Activated T-helper 2 cell treated with anti-CD3 and anti-CD28 coated beads, Interferon-gamma antibody, Interleukin-2, Interleukin-4, amounts not matched to agents 10 μg/mL and 5 μg/mL and 100 μg/mL, durations not matched to agents 14 hours and 24 hours and 36 hours (primary cell): ENCODE data around the gene HCLS1. TPM values are rescaled to one million over a fixed set of nuclear protein-coding genes. Genes with fewer than 3 reads are reported as not detected.

ENCODE experiments used
- DNase-seq: peaks from one replicate; pipeline ENCODE4 v3.0.0; 2021; ENCODE audit warnings: low spot score
- H3K27ac Mint-ChIP-seq: one replicate; pipeline ENCODE4 v1.8.0; 2021; ENCODE audit warnings: mixed read lengths
- H3K27me3 Mint-ChIP-seq: one replicate; pipeline ENCODE4 v1.8.0; 2021; ENCODE audit warnings: low read depth, mixed read lengths
- H3K36me3 Mint-ChIP-seq: one replicate; pipeline ENCODE4 v1.8.0; 2021; ENCODE audit warnings: low read depth, mixed read lengths
- H3K4me1 Mint-ChIP-seq: one replicate; pipeline ENCODE4 v1.8.0; 2021; ENCODE audit warnings: low read depth, mixed read lengths
- H3K4me3 Mint-ChIP-seq: one replicate; pipeline ENCODE4 v1.8.0; 2021; ENCODE audit warnings: low read depth, mild to moderate bottlenecking, moderate library complexity, mixed read lengths
- H3K9me3 Mint-ChIP-seq: one replicate; pipeline ENCODE4 v1.8.0; 2021; ENCODE audit warnings: mixed read lengths
- intact Hi-C: fragments of 100-400 bp; cut with micrococcal nuclease; formaldehyde crosslinking; loops from one replicate; pipeline ENCODE4 v1.15.1; 2023
- total RNA-seq: library from RNA; stranded (reverse); gene quantifications from 2 replicates; pipeline ENCODE4 v1.2.3, GENCODE V29; 2022

HCLS1 gene
- total RNA-seq, 1 donor from 2014 or later = 243 TPM

DNA sequence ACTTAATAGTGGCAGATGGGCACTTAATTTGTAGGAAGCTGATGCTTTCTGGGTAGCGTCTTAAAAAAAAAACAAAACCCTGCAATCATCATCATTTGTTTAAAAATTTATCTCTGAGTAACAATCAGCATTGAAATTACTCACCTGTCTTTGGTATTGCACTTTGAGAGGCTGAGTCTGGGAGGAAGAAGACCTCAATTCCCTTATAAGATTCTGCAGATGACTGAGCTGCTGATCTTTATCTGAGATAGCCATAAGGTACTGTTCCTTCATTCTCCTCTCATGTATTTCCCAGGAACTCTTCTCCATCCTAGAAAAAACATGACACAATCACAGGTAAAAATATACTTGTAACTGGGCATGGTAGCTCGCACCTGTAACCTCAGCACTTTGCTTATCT, 16.4 kb upstream of the HCLS1 start:
- H3K27me3 Mint-ChIP-seq = no peaks in the 10 kb centered on the region
- no peaks in the 10 kb centered on the region for H3K9me3 Mint-ChIP-seq
- H3K4me3 Mint-ChIP-seq = no peak overlapping the region
- H3K36me3 Mint-ChIP-seq = peaks cover 77% of the 10 kb centered on the region
- H3K4me1 Mint-ChIP-seq = peaks cover 14% of the 10 kb centered on the region
- H3K27ac Mint-ChIP-seq = no peak overlapping the region
- DNase-seq = no peak
- intact Hi-C loops = no loop called here

DNA sequence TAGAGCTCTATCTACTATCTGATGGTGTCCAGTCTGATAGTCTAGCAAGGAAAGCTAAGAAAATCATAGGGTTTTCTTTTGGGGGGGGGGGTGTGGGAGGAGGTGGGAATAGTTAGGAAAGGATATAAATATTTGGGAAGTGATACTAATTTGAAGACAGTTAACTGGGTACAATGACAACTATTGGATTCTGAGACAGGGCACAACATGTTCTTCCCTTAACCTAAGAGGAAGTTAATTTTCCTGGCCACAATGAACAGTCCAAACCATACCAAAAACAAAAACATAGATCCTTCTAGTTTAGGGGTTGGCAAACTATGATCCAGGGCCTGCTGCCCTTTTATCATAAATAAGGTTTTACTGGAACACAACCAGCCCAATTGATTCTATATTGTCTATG, 10.0 kb upstream of the HCLS1 start:
- Mint-ChIP-seq H3K9me3 (no peaks in the 10 kb centered on the region), H3K4me1 (no peaks in the 10 kb centered on the region), H3K27me3 (no peaks in the 10 kb centered on the region), H3K36me3 (peaks cover 61% of the 10 kb centered on the region), H3K27ac (no peak overlapping the region), H3K4me3 (no peak overlapping the region)
- DNase-seq = no peak
- intact Hi-C loops = no loop called here

GRCh38 chr3:121667333-121667732, 6.6 kb upstream of the HCLS1 start:
- no peak overlapping the region for H3K27ac Mint-ChIP-seq
- intact Hi-C loops = no loop called here
- H3K36me3 Mint-ChIP-seq = peaks cover 63% of the 10 kb centered on the region

GRCh38 chr3:121665488-121665887, 4.8 kb upstream of the HCLS1 start:
- peaks cover 69% of the 10 kb centered on the region for H3K36me3 Mint-ChIP-seq
- peaks cover 4% of the 10 kb centered on the region for H3K9me3 Mint-ChIP-seq
- intact Hi-C loops = no loop called here
- H3K4me1 Mint-ChIP-seq = peaks cover 9% of the 10 kb centered on the region
- H3K27me3 Mint-ChIP-seq = no peaks in the 10 kb centered on the region
- H3K27ac Mint-ChIP-seq = no peak overlapping the region
- no peak for DNase-seq
- no peak overlapping the region for H3K4me3 Mint-ChIP-seq

More at GRCh38 chr3:121667333-121667732, 6.6 kb upstream of the HCLS1 start:
- Mint-ChIP-seq H3K4me3 (no peak overlapping the region), H3K9me3 (no peaks in the 10 kb centered on the region), H3K27me3 (no peaks in the 10 kb centered on the region), H3K4me1 (no peaks in the 10 kb centered on the region)
- DNase-seq = no peak

DNA sequence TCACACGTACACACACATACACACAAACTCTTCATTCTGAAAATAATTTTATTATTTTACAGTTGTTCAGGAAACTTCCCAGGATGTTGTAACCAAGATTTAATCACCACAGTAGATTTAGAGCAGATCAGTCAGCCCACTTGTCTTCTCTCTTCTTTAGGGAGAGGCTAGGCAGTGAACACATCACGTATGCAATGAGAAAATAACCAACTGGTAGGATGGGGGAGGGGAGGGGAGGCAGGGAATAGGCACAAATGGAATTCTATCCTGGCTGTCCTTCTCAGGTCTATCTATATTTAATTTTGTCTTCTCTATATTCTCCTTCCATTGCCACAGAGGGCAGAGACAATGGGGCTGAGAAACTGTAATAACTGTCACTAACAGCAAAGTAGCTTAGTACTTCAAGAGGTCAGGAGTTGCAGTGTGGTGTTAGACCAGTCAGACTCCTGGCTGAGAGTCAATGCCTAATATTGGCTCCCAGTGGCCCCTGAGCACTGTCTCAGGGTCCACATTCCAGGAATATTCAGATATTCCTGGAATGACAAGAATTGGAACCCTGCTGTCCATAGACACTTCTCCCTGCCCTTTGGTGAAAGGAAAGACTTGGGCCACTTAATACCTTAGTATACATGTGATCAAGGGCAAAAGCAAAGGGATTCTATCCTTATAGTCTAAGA, 2.6 kb upstream of the HCLS1 start:
- peaks cover 22% of the 10 kb centered on the region for H3K4me1 Mint-ChIP-seq
- intact Hi-C loops = no loop called here
- peaks cover 72% of the 10 kb centered on the region for H3K36me3 Mint-ChIP-seq
- H3K27ac Mint-ChIP-seq = no peak overlapping the region
- no peak for DNase-seq
- peaks cover 4% of the 10 kb centered on the region for H3K9me3 Mint-ChIP-seq
- H3K4me3 Mint-ChIP-seq = no peak overlapping the region
- H3K27me3 Mint-ChIP-seq = no peaks in the 10 kb centered on the region

- Mint-ChIP-seq H3K36me3 (peaks cover 73% of the 10 kb centered on the region), H3K4me1 (peaks cover 28% of the 10 kb centered on the region), H3K27ac (no peak overlapping the region), H3K4me3 (no peak overlapping the region), H3K9me3 (peaks cover 4% of the 10 kb centered on the region), H3K27me3 (no peaks in the 10 kb centered on the region)
- intact Hi-C loops = no loop called here
- no peak for DNase-seq
Measured at GRCh38 chr3:121662742-121663141, 2.0 kb upstream of the HCLS1 start.

- Mint-ChIP-seq H3K4me3 (peak overlapping the region; percentile 97), H3K9me3 (peaks cover 4% of the 10 kb centered on the region), H3K4me1 (peaks cover 40% of the 10 kb centered on the region), H3K27ac (peak overlapping the region; percentile 99), H3K27me3 (no peaks in the 10 kb centered on the region), H3K36me3 (peaks cover 82% of the 10 kb centered on the region)
- intact Hi-C loops = loop anchor here (2.0 kb wide), 1 partner anchor 115 kb away; no protein-coding TSS in a partner anchor
- no peak for DNase-seq
Measured at GRCh38 chr3:121661376-121661775, 673 bp upstream of the HCLS1 start.

DNA sequence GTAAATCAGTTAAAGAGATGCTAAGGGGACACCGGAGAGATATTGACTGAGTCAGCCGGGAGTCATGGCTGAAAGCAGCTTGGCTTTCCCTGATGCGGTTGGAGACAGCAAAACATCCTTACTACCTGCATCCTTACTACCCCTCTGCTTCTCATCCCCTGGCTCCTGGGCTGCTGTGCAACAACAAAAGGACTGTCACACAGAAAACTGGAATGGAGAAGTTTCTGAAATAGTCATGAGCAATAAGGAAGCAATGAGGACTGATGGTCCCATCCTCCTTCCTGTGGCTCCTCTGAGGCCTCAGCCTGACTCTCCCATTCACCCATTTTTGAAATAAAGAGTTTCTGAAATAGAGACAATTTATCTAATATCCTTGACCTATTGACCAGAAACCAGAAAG, 1.1 kb downstream of the HCLS1 start:
- no peaks in the 10 kb centered on the region for H3K27me3 Mint-ChIP-seq

DNA sequence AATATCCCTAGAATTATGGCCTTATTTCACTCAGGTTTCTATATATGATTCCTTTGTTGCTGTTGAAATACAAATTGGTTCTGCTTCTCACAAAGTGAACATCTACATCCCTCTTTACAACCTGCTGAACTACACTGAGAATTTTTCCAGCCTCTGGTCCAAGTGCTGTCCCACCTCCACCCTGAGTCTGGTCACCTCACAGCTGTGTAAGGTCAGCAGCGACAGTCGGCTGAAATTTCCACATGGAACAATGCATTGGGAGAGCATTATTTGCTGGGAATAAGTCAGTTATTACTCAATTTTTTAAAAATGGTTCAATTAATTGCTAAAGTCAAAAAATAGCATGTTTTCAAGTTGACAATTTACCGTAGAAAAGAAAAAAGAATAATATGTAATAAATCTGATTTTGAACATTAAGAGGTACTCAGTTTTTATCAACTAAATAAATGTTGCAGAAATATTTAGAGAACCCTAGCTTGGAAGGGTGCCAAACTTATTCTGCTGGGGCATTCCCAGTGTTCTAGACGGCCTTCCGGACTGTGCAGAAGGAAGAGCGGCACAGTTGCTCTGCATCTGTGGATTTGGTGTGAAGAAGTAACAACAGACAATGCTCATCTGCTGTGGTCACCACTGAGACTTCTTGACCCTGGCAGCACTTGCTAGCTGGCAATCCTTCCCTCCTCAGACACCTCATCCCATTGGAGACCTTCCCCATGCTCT, 1.8 kb downstream of the HCLS1 start:
- Mint-ChIP-seq H3K27ac (peak overlapping the region; percentile 99), H3K4me1 (peaks cover 60% of the 10 kb centered on the region), H3K4me3 (peak overlapping the region; percentile 97), H3K27me3 (no peaks in the 10 kb centered on the region), H3K36me3 (peaks cover 83% of the 10 kb centered on the region), H3K9me3 (peaks cover 4% of the 10 kb centered on the region)
- intact Hi-C loops = loop anchor here (10.0 kb wide), 1 partner anchor 436 kb away; no protein-coding TSS in a partner anchor
- DNase-seq = no peak

More for the DNA sequence above, 1.1 kb downstream of the HCLS1 start:
- Mint-ChIP-seq H3K9me3 (peaks cover 4% of the 10 kb centered on the region), H3K4me3 (peak overlapping the region; percentile 97), H3K36me3 (peaks cover 84% of the 10 kb centered on the region), H3K4me1 (peaks cover 53% of the 10 kb centered on the region), H3K27ac (peak overlapping the region; percentile 99)
- DNase-seq = no peak
- intact Hi-C loops = loop anchor here (10.0 kb wide), 1 partner anchor 435 kb away; no protein-coding TSS in a partner anchor

DNA sequence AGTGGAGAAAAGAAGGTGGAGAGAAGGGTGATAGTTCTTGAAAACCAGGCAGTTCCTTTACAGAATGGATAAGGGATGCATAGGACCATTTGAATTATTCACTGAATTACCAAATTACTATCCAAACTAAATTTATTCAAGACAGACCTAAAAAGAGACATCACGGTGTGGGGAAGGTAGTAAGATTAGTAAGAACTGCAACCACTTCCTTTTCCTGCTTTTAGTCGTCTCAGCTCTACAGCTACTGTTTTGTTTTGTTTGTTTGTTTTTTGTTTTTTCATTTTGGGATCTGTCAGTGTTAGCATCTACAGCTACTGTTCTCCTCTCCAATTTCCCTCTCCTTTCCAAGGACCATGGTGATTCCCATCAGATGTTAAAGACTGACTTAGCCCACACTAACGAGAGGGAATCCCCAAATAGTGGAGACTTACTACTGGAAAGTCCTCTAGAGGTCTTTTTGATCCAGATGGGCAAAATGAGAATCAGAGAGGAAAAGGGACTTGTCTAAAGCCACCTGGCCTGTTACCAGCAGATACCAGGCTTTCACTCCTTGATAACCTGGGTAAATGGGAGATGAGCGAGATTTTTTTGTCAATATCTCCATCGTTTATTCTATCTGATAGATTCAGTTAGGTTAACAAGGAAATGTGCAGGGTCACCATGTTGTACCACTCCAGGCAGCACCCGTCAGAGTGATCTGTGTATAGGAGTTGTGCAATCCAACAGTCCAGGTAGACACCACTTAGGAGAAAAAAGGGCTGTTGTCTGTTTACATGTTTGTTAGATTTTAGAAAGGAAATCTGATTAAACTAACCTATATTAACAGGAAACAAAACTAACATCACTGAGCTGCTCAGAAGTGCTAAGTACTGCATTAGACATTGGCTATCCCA, 6.0 kb downstream of the HCLS1 start:
- Mint-ChIP-seq H3K4me1 (peaks cover 68% of the 10 kb centered on the region), H3K27me3 (no peaks in the 10 kb centered on the region), H3K4me3 (peak overlapping the region; percentile 39), H3K9me3 (peaks cover 5% of the 10 kb centered on the region), H3K27ac (peak overlapping the region; percentile 83), H3K36me3 (peaks cover 90% of the 10 kb centered on the region)
- no peak for DNase-seq
- intact Hi-C loops = loop anchor here (5.0 to 10.0 kb wide), 3 partner anchors 38 to 440 kb away; partner anchors contain the start of genes EAF2 and IQCB1

DNA sequence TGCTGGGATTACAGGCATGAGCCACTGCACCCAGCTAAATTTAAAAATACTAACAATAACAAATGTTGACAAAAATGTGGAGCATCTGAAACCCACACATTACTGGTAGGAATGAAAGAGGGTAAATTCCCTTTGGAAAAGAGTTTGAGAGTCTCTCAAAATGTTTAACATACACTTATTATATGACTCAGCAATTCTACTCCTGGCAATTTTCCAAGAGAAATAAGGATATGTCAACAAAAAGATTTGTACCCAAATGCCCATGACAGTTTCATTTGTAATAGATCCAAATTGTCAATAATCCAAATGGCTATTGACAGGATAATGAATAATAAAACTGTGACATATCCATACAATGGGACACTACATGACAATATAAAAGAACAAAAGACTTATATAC, 9.0 kb downstream of the HCLS1 start:
- Mint-ChIP-seq H3K9me3 (peaks cover 5% of the 10 kb centered on the region), H3K27me3 (no peaks in the 10 kb centered on the region), H3K4me1 (peaks cover 43% of the 10 kb centered on the region), H3K36me3 (peaks cover 81% of the 10 kb centered on the region), H3K27ac (no peak overlapping the region), H3K4me3 (no peak overlapping the region)
- intact Hi-C loops = loop anchor here (5.0 to 10.0 kb wide), 3 partner anchors 41 to 443 kb away; partner anchors contain the start of genes EAF2 and IQCB1
- no peak for DNase-seq

DNA sequence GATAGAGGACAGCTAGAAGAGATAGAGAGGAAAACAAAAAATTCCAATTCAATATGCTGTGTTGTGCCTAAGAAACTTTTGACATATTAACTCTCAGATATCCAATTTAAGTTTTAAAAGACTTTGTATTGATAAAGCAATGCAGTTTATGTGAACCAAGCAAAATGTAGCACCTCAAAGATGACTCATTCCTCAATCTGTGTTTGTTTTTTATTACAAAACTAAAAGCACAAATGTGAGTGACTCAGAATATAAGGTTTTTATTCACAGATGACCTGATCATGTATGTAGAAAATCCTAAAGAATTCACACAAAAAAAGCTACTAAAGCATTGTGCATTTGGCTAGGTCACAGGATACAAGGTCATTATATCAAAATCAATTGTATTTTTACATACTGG, 11.1 kb downstream of the HCLS1 start:
- Mint-ChIP-seq H3K9me3 (peaks cover 5% of the 10 kb centered on the region), H3K36me3 (peaks cover 74% of the 10 kb centered on the region), H3K4me3 (no peak overlapping the region), H3K27ac (no peak overlapping the region), H3K27me3 (no peaks in the 10 kb centered on the region), H3K4me1 (peaks cover 29% of the 10 kb centered on the region)
- intact Hi-C loops = loop anchor here (5.0 to 10.0 kb wide), 3 partner anchors 43 to 445 kb away; partner anchors contain the start of genes EAF2 and IQCB1
- no peak for DNase-seq
